Transverse colon (tissue), 4 donors: Measurements from ENCODE around the gene ACSM3. TPM values are rescaled to one million over a fixed set of nuclear protein-coding genes. Genes with fewer than 3 reads are reported as not detected.

Experiments
- DNase-seq: peaks from one replicate; pipeline ENCODE4 v3.0.0-alpha.2; 2019
- H3K27ac ChIP-seq, 4 donors: fragments of 200-600 bp; sonication (generic); 2 replicates each; pipeline ENCODE4 v1.5.1; 2016 to 2018; ENCODE audit warnings: inconsistent platforms in 4 of 4
- H3K27me3 ChIP-seq: fragments of 200-600 bp; sonication (generic); 2 replicates; pipeline ENCODE4 v1.5.1; 2017; ENCODE audit warnings: inconsistent platforms
- H3K36me3 ChIP-seq, 4 donors: fragments of 200-600 bp; sonication (generic); 2 replicates each; pipeline ENCODE4 v1.5.1; 2017 to 2019; ENCODE audit warnings: inconsistent platforms in 4 of 4
- H3K4me1 ChIP-seq, 4 donors: fragments of 200-600 bp; sonication (generic); 2 replicates each; pipeline ENCODE4 v1.5.1; 2017 to 2020; ENCODE audit warnings: inconsistent platforms in 4 of 4
- H3K4me3 ChIP-seq, 4 donors: fragments of 200-600 bp; sonication (generic); 1 replicate in 1 of 4; 2 replicates in 3 of 4; pipeline versions ENCODE4 v1.5.1 to v1.6.1; 2017 to 2019; ENCODE audit warnings: inconsistent platforms in 4 of 4
- H3K9me3 ChIP-seq, 2 donors: fragments of 200-600 bp; sonication (generic); 2 replicates each; pipeline ENCODE4 v1.5.1; 2017 to 2019; ENCODE audit warnings: inconsistent platforms in 2 of 2
- CTCF ChIP-seq, 5 experiments: fragments of 200-600 bp in 3 of 5; fragments of 450-650 bp in 2 of 5; sonication (generic) in 3 of 5; IDR thresholded peaks; 1 replicate in 2 of 5; 2 replicates in 3 of 5; pipeline ENCODE4 v1.5.1; 2016 to 2017; ENCODE audit warnings: antibody characterized with exemption in 5 of 5, inconsistent platforms in 3 of 5, mild to moderate bottlenecking in 2 of 5, moderate library complexity in 1 of 5
- EP300 ChIP-seq: sonication (generic); formaldehyde crosslinking; IDR thresholded peaks from one replicate; pipeline ENCODE4 v1.6.1; 2017; ENCODE audit warnings: antibody characterized with exemption, low read depth
- POLR2A ChIP-seq: fragments of 450-650 bp; IDR thresholded peaks from one replicate; pipeline ENCODE4 v1.6.1; 2016; ENCODE audit warnings: antibody characterized with exemption, mild to moderate bottlenecking, moderate library complexity
- POLR2AphosphoS5 ChIP-seq, 3 donors: sonication (generic); formaldehyde crosslinking; IDR thresholded peaks; one replicate each; pipeline ENCODE4 v1.6.1; 2016; ENCODE audit warnings: antibody characterized with exemption in 3 of 3
- in situ Hi-C, 4 donors: fragments of 200-750 bp; cut with MboI; loops; one replicate each; pipeline versions ENCODE4 v1.15.0 to v1.15.1; 2017; ENCODE audit warnings: low sequenced_read_pairs in 3 of 4, low pct_ligation_motif_present in 1 of 4, low pct_unique_long_range_greater_than_20kb in 1 of 4
- intact Hi-C: fragments of 100-400 bp; cut with DNase I; formaldehyde crosslinking; loops from one replicate; pipeline ENCODE4 v1.15.1; 2023; ENCODE audit warnings: low total_unique reads
- small RNA-seq, 4 donors: library from RNA; depleted of rRNA; stranded (forward); fragments of <200 nt; gene quantifications; one replicate each; pipeline ENCODE3, GENCODE V24; 2016
- total RNA-seq, 4 donors: library from RNA; depleted of rRNA; stranded (reverse); fragments of >200 nt; gene quantifications; one replicate each; pipeline ENCODE4 v1.1.0, GENCODE V29; 2016

The ACSM3 gene
- total RNA-seq, 4 donors from 2014 or later = 21.7 to 108 (median 29.5) TPM

GRCh38 chr16:20846551-20846950 is 82.7 kb downstream of the ACSM3 start:
- no peak for TF ChIP-seq EP300
- TF ChIP-seq POLR2A = no peak
- TF ChIP-seq POLR2AphosphoS5 (IDR thresholded peaks at IDR 0.05) = no peak
- TF ChIP-seq CTCF (IDR thresholded peaks at IDR 0.05) = no peak
- intact Hi-C loops = no loop called here
- in situ Hi-C loops = loop anchor here in 2 of 4 donors (10.0 kb wide), 1 partner anchor 238 kb away; no protein-coding TSS in a partner anchor
- Histone ChIP-seq H3K4me3 (no peak overlapping the region), H3K36me3 (no peaks in the 10 kb centered on the region), H3K4me1 (peaks cover 3 to 19% (median 13%) of the 10 kb centered on the region in 4 donors), H3K9me3 (no peaks in the 10 kb centered on the region), H3K27me3 (no peaks in the 10 kb centered on the region), H3K27ac (no peak overlapping the region)
- DNase-seq = no peak

Small RNA genes lying within 50 kb of the gene (small RNA-seq; reads per million reads assigned to genes)
- gene RF00618 (0 reads per million in 4 donors), gene RNU6-944P (0 reads per million in 4 donors)

Other genes with a start within 250 kb of the ACSM3 start
- gene ACSM2B, start 187.6 kb upstream of the ACSM3 start, total RNA-seq = not detected
- gene ACSM1, start 66.3 kb upstream of the ACSM3 start, total RNA-seq = 1 to 10 TPM in 1 of 4 donors, under 1 TPM in 2, not detected in 1; 0.80 to 3.7 (median 0.95) TPM
- 10 to 100 TPM; 23.1 to 64.8 (median 43.4) TPM for gene THUMPD1, start 22.2 kb upstream of the ACSM3 start, total RNA-seq
- gene ERI2, start 42.5 kb downstream of the ACSM3 start, total RNA-seq = 10 to 100 TPM in 3 of 4 donors, 1 to 10 TPM in 1; 9.0 to 55.1 (median 30.0) TPM
- gene REXO5, start 42.5 kb downstream of the ACSM3 start, total RNA-seq = 10 to 100 TPM in 1 of 4 donors, 1 to 10 TPM in 3; 4.1 to 17.5 (median 6.4) TPM
- gene DCUN1D3, start 136.3 kb downstream of the ACSM3 start, total RNA-seq = 10 to 100 TPM in 2 of 4 donors, 1 to 10 TPM in 2; 5.6 to 47.6 (median 10.5) TPM
- 10 to 100 TPM in 3 of 4 donors, 1 to 10 TPM in 1; 7.9 to 74.6 (median 27.5) TPM for gene LYRM1, start 136.8 kb downstream of the ACSM3 start, total RNA-seq